Activated T-helper 9 cell treated with anti-CD3 and anti-CD28 coated beads, Interleukin-2, amount 50 U/mL, for 16 hours (primary cell): ENCODE results near the gene CPM.
"Not testable (repeated sequence)": the region's sequence is repeated elsewhere in the genome, so short reads cannot be mapped to it uniquely, and the experiment has no call there.

Source experiments
- DNase-seq: peaks from one replicate; pipeline ENCODE4 v3.0.0-alpha.2; 2020; ENCODE audit warnings: low read depth

The CPM gene

DNA sequence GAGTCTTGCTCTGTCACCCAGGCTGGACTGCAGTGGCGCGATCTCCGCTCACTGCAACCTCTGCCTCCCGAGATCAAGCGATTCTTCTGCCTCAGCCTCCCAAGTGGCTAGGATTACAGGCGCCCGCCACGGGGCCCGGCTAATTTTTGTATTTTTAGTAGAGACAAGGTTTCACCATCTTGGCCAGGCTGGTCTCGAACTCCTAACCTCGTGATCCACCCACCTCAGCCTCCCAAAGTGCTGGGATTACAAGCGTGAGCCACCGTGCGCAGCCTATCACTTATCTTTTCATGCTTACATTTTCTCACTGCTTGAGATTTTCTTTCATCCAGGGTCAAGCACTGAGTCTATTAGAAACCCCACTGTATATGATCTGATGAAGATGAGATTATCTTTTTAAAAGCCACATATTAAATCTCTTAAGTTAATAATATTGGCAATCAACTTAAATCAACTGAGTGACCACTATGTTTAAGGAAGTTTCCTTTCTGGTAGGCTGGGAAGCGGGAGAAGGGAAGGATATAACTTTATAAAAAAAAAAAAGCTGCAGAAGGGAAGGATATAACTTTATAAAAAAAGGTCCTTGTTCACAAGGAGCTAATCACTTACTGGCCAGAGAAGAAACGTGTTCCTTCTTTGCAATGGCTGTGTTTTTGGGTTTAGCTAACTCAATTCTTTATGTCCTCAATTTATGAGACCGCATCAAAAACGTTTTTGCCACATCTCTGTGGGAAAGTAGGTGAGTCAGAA lies 126.3 kb downstream of the CPM start:
- no peak for DNase-seq

DNA sequence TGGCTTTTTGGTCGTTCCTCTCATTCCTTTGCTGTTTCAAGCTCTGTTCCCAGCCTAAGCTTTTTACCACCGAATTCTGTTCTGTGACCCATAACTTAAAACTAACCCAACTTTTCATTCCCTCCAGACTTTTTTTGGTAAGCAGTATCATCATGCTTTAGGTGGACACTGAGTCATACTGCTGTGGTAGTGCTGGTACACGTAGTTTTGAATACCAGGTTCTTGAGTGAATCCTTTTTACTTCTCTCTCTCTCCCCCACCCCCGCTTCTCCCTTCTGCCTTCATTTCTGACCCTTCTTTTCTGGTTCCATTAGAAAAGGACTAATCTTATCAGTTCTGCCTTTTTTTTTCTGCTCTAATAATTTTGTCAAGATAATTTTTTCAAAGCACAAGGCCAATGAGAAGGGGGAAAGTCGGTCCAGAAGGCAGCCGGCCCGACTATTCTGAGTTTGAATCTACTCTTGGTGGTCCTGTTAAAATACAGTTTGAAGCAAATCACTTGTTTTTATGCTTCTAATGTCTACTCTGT lies 127.3 kb downstream of the CPM start:
- DNase-seq: no peak

DNA sequence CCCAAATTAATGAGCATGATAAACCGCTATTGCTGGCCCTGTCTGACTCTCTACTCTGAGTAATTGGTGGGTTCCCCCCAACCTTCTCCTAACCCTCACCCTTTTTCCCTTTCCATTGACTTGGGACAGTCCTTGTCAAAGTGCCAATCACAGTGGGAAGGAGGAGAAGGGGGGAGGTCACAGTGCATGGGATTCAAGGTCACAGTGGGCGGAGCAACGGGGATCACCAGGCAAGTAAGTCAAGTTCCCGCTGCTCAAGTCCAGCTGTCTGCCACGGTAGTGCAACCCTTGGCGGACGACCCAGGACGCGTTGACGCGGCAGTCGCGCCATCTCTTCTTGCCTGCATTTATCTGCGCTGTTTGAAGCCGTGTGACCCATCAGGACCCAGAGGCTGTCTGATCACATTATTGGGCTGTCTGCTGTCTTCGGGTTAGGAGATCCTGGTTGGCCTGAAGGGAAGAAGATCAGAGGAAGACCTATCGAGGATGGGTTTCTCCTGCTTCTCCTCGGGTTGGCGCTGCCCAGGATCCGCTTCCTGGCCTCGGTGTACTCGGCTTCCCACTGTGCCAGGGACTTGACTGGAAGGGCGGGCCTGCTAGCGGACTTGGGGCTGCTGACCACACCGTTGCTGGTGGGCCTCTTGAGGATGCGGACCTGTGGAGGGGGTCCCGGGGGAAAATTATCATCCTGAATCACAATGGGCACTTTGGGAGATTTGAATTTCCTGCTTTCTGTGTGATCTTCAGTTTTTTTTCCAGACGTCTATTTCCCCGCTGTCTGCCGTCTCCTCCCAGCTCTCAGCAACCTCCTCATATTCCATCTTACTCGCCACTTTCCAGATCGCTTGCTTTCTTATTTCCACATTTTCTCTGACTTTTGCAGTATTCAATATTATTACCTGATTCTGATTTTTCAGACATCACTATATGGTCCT lies 128.0 kb downstream of the CPM start:
- no peak for DNase-seq

GRCh38 chr12:68803948-68804656 lies 128.9 kb downstream of the CPM start:
- no peak for DNase-seq

- DNase-seq: not testable (repeated sequence)
These were observed 129.9 kb downstream of the CPM start for GRCh38 chr12:68802911-68803651.

DNA sequence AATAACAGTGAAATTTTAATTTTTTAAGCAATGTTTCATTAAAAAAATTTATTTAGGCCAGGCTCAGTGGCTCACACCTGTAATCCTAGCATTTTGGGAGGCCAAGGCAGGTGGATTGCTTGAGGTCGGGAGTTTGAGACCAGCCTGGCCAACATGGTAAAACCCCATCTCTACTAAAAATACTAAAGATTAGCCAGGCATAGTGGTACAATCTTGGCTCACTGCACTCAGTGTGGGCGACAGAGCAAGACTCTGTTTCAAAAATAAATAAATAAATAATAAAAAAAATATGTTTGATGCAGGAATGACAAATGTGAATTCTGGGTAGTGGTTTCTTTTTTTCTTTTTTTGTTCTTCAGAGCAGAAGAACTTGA lies 130.6 kb downstream of the CPM start:
- DNase-seq: not testable (repeated sequence)
